ENCODE results near the gene ELK4. TPM values are rescaled to one million over a fixed set of nuclear protein-coding genes. Genes with fewer than 3 reads are reported as not detected.

The ELK4 gene
- total RNA-seq, 1 donor from 2014 or later: 27.6 TPM

DNA sequence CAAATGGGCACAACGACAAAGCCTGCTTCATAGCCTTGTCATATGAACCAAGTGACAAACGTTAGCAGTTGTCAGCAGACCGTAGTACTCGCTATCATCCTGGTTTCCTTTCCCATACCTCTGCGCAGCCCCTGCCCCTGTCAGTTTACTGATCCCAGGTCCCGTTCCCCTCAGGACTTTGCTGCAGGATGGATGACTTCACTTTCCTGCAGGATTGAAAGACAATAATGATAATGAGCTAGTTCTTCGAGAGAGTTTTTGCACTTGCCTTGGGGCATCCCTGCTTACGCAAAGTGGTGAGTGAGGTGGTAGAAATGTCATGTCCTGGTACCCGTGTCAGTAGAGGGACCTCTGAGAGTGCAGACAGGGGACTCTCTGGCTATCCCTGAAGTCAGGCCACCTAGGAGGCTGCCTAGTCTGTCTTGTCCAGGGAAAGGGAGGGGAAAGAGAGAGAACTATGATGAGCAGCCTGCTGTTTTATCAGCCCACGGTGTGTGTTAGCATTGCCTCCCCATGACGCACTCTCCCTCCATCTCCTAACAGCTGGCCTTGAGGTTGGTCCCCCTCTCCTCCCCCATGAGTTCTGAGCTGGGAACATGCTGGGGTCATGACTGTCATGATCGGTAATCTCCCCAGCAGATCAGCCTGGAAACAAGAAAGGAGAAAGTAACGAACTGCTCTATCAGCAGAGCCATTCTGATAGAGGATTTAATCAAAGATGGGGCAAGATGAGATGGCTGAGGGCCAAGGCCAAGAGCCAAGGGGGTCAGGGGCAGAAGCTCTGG is 53.7 kb downstream of the ELK4 start:
- no peak for DNase-seq (ENCODE audit: extremely low spot score, unreplicated experiment)
- no peaks in the 10 kb centered on the region for H3K9me3 Mint-ChIP-seq
- H3K4me3 Mint-ChIP-seq: peak overlapping the region; percentile 16
- H3K27ac Mint-ChIP-seq: peak overlapping the region; percentile 29
- peaks cover 17% of the 10 kb centered on the region for H3K4me1 Mint-ChIP-seq (ENCODE audit: unreplicated experiment)
- H3K27me3 Mint-ChIP-seq: peaks cover 38% of the 10 kb centered on the region
- TF ChIP-seq, protein P1, sequence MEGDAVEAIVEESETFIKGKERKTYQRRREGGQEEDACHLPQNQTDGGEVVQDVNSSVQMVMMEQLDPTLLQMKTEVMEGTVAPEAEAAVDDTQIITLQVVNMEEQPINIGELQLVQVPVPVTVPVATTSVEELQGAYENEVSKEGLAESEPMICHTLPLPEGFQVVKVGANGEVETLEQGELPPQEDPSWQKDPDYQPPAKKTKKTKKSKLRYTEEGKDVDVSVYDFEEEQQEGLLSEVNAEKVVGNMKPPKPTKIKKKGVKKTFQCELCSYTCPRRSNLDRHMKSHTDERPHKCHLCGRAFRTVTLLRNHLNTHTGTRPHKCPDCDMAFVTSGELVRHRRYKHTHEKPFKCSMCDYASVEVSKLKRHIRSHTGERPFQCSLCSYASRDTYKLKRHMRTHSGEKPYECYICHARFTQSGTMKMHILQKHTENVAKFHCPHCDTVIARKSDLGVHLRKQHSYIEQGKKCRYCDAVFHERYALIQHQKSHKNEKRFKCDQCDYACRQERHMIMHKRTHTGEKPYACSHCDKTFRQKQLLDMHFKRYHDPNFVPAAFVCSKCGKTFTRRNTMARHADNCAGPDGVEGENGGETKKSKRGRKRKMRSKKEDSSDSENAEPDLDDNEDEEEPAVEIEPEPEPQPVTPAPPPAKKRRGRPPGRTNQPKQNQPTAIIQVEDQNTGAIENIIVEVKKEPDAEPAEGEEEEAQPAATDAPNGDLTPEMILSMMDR (conservative IDR thresholded peaks at IDR 0.05): no peak
- H3K36me3 Mint-ChIP-seq: no peaks in the 10 kb centered on the region

DNA sequence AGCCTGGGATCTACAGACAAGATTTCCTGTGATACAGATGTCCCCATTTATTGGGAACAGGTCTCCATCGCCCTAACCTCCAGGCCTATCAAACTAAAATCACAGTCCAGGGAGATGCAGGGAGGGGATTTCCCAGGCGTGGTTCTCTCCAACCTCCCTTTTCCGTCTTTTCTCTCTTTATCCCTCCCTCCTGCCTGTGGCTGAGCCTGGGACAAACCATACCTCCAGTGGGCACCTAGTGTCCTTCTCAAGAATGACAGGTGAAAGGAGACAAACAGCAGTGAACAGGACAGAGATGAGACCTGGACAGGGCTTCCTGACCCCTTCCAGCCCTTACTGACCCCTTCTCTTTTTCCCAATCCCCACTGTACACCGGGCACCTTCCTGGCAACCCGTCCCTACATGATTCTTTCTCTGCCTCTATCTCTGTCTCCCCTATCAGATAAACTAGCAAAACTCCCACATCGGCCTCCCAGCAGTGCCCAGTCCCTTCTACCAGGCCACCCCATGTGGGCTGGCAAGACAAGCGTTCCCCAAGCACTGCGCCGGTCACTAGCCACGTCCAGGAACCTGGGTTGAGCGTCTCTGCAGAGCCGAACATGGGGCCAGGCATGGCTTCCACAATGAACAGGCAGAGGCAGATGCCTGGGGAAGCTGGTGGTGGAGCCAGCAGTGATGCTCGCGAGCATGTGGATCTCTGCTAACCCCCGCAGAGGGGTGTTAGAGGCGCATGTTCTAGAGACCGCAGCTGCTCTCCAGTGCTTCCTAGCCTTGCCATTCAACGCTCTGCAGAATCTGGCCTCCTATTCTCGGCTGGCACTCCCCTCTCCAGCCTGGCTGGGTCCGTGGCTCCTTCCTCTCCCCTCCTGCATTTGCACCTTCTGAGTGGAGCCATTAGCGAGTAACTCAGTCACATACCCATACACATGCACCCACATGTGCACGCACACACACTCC is 54.7 kb downstream of the ELK4 start:
- no peak for DNase-seq (ENCODE audit: extremely low spot score, unreplicated experiment)
- Mint-ChIP-seq H3K27me3 (peaks cover 48% of the 10 kb centered on the region), H3K36me3 (no peaks in the 10 kb centered on the region), H3K27ac (no peak overlapping the region), H3K4me1 (ENCODE audit: unreplicated experiment) (peaks cover 7% of the 10 kb centered on the region), H3K9me3 (no peaks in the 10 kb centered on the region), H3K4me3 (no peak overlapping the region)
- TF ChIP-seq, protein P1 (conservative IDR thresholded peaks at IDR 0.05): no peak

DNA sequence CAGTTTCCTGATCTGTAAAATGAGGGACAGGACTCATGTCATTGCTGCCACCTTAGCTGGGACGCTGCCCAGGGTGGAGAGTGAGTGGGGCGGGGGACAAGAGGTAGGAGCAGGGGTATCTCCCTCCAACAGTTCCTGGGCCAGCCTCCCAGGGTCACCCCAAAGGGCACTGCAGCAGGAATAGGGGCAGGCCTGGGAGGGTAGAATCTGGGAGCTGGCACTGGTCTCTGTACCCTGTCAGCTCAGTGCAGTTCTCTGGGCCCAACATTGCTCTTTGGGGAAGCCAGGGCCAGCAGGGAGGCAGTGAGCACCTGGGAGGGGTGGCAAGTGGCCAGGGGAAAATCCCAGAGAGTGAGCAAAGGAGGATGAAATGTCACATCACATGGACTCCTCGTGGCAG is 55.8 kb downstream of the ELK4 start:
- no peak overlapping the region for H3K4me3 Mint-ChIP-seq
- peaks cover 59% of the 10 kb centered on the region for H3K27me3 Mint-ChIP-seq
- H3K27ac Mint-ChIP-seq: no peak overlapping the region
- H3K36me3 Mint-ChIP-seq: no peaks in the 10 kb centered on the region
- peak; percentile 53 for DNase-seq (ENCODE audit: extremely low spot score, unreplicated experiment)
- H3K4me1 Mint-ChIP-seq (ENCODE audit: unreplicated experiment): peaks cover 4% of the 10 kb centered on the region
- no peaks in the 10 kb centered on the region for H3K9me3 Mint-ChIP-seq
- TF ChIP-seq, protein P1 (conservative IDR thresholded peaks at IDR 0.05): no peak

DNA sequence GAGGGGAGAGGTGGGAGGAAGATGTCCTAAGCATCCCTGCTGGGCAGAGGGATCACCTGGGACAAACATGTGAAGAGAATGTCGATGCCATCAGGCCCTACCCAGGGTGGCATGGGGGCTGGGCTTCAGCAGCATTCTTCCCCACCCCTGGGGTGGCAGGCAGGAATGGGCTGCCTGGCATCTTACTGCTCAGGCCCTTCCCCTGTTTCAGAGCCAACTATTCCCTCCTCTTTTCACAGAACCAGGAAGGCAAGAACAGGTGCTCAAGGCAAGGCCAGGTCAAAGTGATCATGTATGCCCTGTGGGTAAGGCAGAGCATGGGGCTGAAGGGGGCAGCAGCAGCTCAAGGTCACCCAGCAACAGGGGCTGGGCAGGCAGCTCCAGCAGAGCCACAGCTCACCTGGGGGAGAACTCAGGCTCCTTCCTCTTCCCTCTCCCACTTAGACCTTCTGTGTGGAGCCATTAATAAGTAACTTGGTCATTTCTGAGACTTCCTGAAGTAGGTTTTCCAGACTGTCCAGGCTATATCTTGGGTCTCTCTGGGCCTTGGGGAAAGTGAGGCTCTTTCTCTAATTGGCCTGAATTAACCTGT is 56.4 kb downstream of the ELK4 start:
- Mint-ChIP-seq H3K36me3 (no peaks in the 10 kb centered on the region), H3K4me3 (no peak overlapping the region), H3K4me1 (ENCODE audit: unreplicated experiment) (peaks cover 4% of the 10 kb centered on the region), H3K27me3 (peaks cover 65% of the 10 kb centered on the region), H3K9me3 (no peaks in the 10 kb centered on the region), H3K27ac (no peak overlapping the region)
- DNase-seq (ENCODE audit: extremely low spot score, unreplicated experiment): peak; percentile 39
- TF ChIP-seq, protein P1 (conservative IDR thresholded peaks at IDR 0.05): no peak

DNA sequence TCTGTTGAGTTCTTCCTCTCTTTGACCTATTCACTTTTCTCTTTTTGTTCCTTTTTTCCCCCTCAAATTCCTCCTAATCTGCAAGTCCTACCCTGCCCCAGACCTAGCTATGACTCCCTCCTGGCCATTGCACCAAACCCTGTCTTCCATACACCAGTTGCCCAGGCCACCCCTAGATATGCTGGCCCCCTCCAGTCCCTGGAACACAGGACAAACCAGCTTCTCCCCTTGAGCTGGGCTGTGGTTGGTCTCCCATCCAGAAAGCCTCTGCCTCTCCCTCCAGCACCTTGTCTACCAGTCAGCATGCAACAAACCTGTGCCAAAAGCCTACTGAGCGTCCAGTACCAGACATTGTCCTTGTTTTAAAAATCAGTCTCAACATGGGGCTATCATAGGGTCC is 59.4 kb downstream of the ELK4 start:
- Mint-ChIP-seq H3K27me3 (peaks cover 65% of the 10 kb centered on the region), H3K4me1 (ENCODE audit: unreplicated experiment) (no peaks in the 10 kb centered on the region), H3K9me3 (no peaks in the 10 kb centered on the region), H3K27ac (no peak overlapping the region), H3K36me3 (no peaks in the 10 kb centered on the region), H3K4me3 (no peak overlapping the region)
- peak; percentile 25 for DNase-seq (ENCODE audit: extremely low spot score, unreplicated experiment)
- TF ChIP-seq, protein P1 (conservative IDR thresholded peaks at IDR 0.05): no peak

All from type B pancreatic cell (in vitro differentiated cells).